Activated T-helper 1 cell treated with anti-CD3 and anti-CD28 coated beads, Interleukin-2, amount 50 U/mL, for 16 hours (primary cell): Measurements from ENCODE around the gene PLPPR3.

ENCODE experiments used
- DNase-seq, 2 donors: peaks; one replicate each; pipeline ENCODE4 v3.0.0-alpha.2; 2020; ENCODE audit warnings: low read depth in 1 of 2, low spot score in 1 of 2

Gene PLPPR3

GRCh38 chr19:797528-798414 lies 24.0 kb downstream of the PLPPR3 start:
- DNase-seq: peak; percentile 68 to 82

- peak; percentile 98 to 99 for DNase-seq
Measured at GRCh38 chr19:796692-797527, 24.8 kb downstream of the PLPPR3 start, which contains the start of gene PTBP1. PTBP1 (plus strand) TSS chr19:797452; CDS start chr19:797498, 46 bp downstream.

- no peak for DNase-seq
Measured at GRCh38 chr19:795691-796581, 25.8 kb downstream of the PLPPR3 start.

GRCh38 chr19:795073-795611 lies 26.6 kb downstream of the PLPPR3 start:
- DNase-seq: no peak

GRCh38 chr19:793806-794205 lies 27.9 kb downstream of the PLPPR3 start:
- DNase-seq: no peak

GRCh38 chr19:792306-792885 lies 29.4 kb downstream of the PLPPR3 start:
- no peak for DNase-seq

GRCh38 chr19:791567-792305 lies 30.0 kb downstream of the PLPPR3 start:
- no peak for DNase-seq

- no peak for DNase-seq
Measured at GRCh38 chr19:791007-791566, 30.7 kb downstream of the PLPPR3 start.

- DNase-seq: no peak
Measured at GRCh38 chr19:789701-790060, 32.1 kb downstream of the PLPPR3 start.

- DNase-seq: no peak
Measured at GRCh38 chr19:788983-789700, 32.6 kb downstream of the PLPPR3 start.

- DNase-seq: no peak
Measured at GRCh38 chr19:788686-788982, 33.1 kb downstream of the PLPPR3 start.

- DNase-seq: no peak
Measured at GRCh38 chr19:787536-787935, 34.2 kb downstream of the PLPPR3 start.

GRCh38 chr19:784541-784940 lies 37.2 kb downstream of the PLPPR3 start:
- DNase-seq: no peak

- DNase-seq: no peak
Measured at GRCh38 chr19:782878-783668, 38.7 kb downstream of the PLPPR3 start.

GRCh38 chr19:782185-782877 lies 39.4 kb downstream of the PLPPR3 start:
- DNase-seq: no peak

- DNase-seq: no peak
Measured at GRCh38 chr19:781800-782184, 40.0 kb downstream of the PLPPR3 start.

- DNase-seq: no peak
Measured at GRCh38 chr19:780935-781334, 40.8 kb downstream of the PLPPR3 start.
